GM12878 (cell line): Measurements from ENCODE around the gene UQCC5. TPM values are rescaled to one million over a fixed set of nuclear protein-coding genes. Genes with fewer than 3 reads are reported as not detected.

Source experiments
- ATAC-seq: fragments of 200-7000 bp; cut with Tn5 transposase; 3 replicates; pipeline ENCODE4 v1.9.1; 2020; ENCODE audit warnings: mild to moderate bottlenecking, moderate library complexity
- BruUV-seq: library from RNA; stranded (reverse); fragments of 400-500 nt; replicated peaks from 2 replicates; lab custom pipeline; 2021; lab: Mats Ljungman, UMichigan
- CTCF ChIA-PET: fragments of 300-600 bp; sonication (Branson Sonifier 250); formaldehyde crosslinking; extraction: SDS; loops from one replicate; lab custom pipeline; 2021; ENCODE audit warnings: inconsistent platforms; lab: Yijun Ruan, JAX
- POLR2A ChIA-PET: fragments of 350-600 bp; formaldehyde crosslinking; extraction: SDS; loops from one replicate; lab custom pipeline; 2021; ENCODE audit warnings: inconsistent platforms; lab: Charles Lee
- RAD21 ChIA-PET: fragments of 300-600 bp; sonication (Branson Sonifier 250); formaldehyde crosslinking; loops from one replicate; lab custom pipeline; 2023; ENCODE audit warnings: antibody characterized with exemption; ENCODE audit not compliant: unreplicated experiment; lab: Charles Lee
- SMC1A ChIA-PET: fragments of 300-600 bp; sonication (Branson Sonifier 250); formaldehyde crosslinking; loops from one replicate; lab custom pipeline; 2023; ENCODE audit not compliant: unreplicated experiment, uncharacterized antibody; lab: Charles Lee
- DNase-seq: peaks from one replicate; pipeline ENCODE4 v3.0.0-alpha.2; 2011; ENCODE audit warnings: low read depth, low spot score
- FAIRE-seq: peaks from 3 replicates; lab custom pipeline; 2011; peaks lifted over from hg19 to GRCh38; lab: Jason Lieb, UNC
- H2AFZ ChIP-seq: 2 replicates; pipeline ENCODE4 v1.6.0; 2011; ENCODE audit warnings: low read depth, low read length, control low read depth; ENCODE audit not compliant: control insufficient read depth
- H3K27ac ChIP-seq: 2 replicates; pipeline ENCODE4 v1.5.1; 2011; ENCODE audit warnings: control low read depth; ENCODE audit not compliant: control insufficient read depth, insufficient read depth
- H3K27me3 ChIP-seq, 2 experiments: replicated peaks in 1 of 2; 2 replicates each; pipeline versions ENCODE4 v1.6.0 to v1.6.1; 2011; ENCODE audit warnings: low read length in 1 of 2; ENCODE audit not compliant: control insufficient read depth in 2 of 2, insufficient read depth in 2 of 2
- H3K36me3 ChIP-seq, 2 experiments: 2 replicates each; pipeline ENCODE4 v1.5.1; 2011; ENCODE audit warnings: low read length in 1 of 2; ENCODE audit not compliant: control insufficient read depth in 2 of 2, insufficient read depth in 2 of 2
- H3K4me1 ChIP-seq: 2 replicates; pipeline ENCODE4 v1.6.1; 2011; ENCODE audit warnings: mild to moderate bottlenecking, low read length, moderate library complexity, mixed read lengths; ENCODE audit not compliant: control insufficient read depth, insufficient read depth
- H3K4me2 ChIP-seq: 2 replicates; pipeline ENCODE4 v1.6.0; 2011; ENCODE audit warnings: control low read depth; ENCODE audit not compliant: control insufficient read depth, insufficient read depth
- H3K4me3 ChIP-seq: fragments of 200-600 bp; sonication (generic); 2 replicates; pipeline ENCODE4 v1.5.1; 2016
- H3K79me2 ChIP-seq: 2 replicates; pipeline ENCODE4 v1.6.0; 2011; ENCODE audit warnings: low read length; ENCODE audit not compliant: control insufficient read depth, insufficient read depth
- H3K9ac ChIP-seq: 2 replicates; pipeline ENCODE4 v1.8.0; 2011; ENCODE audit warnings: low read length, control low read depth, mixed read lengths; ENCODE audit not compliant: control insufficient read depth, insufficient read depth
- H3K9me3 ChIP-seq: replicated peaks from 3 replicates; pipeline ENCODE4 v1.5.1; 2011; ENCODE audit warnings: mild to moderate bottlenecking, low read length; ENCODE audit not compliant: control insufficient read depth, insufficient read depth
- H4K20me1 ChIP-seq: 2 replicates; pipeline ENCODE4 v1.6.0; 2011; ENCODE audit not compliant: control insufficient read depth, insufficient read depth
- BHLHE40 ChIP-seq, 2 experiments: fragments of 450-650 bp in 1 of 2; IDR thresholded peaks; 2 replicates each; pipeline ENCODE4 v1.6.1; 2011 to 2017; ENCODE audit warnings: low read depth in 2 of 2, borderline replicate concordance in 1 of 2, improper control_type of control experiment in 1 of 2, low read length in 1 of 2, mild to moderate bottlenecking in 1 of 2
- EGR1 ChIP-seq, 2 experiments: IDR thresholded peaks; 1 replicate in 1 of 2; 2 replicates in 1 of 2; pipeline ENCODE4 v1.6.1; 2011 to 2012; ENCODE audit warnings: low read depth in 2 of 2, low read length in 2 of 2, borderline replicate concordance in 1 of 2, mild to moderate bottlenecking in 1 of 2, moderate library complexity in 1 of 2
- GABPA ChIP-seq: IDR thresholded peaks from 2 replicates; pipeline ENCODE4 v1.6.1; 2014; ENCODE audit warnings: antibody characterized with exemption, low read depth, mild to moderate bottlenecking, inconsistent platforms
- HCFC1 ChIP-seq: fragments of 150-350 bp; IDR thresholded peaks from 2 replicates; pipeline ENCODE4 v1.6.1; 2014; ENCODE audit warnings: low read length
- HDAC6 ChIP-seq: fragments of 200-600 bp; sonication (generic); IDR thresholded peaks from one replicate; pipeline ENCODE4 v1.8.0; 2017; ENCODE audit warnings: antibody characterized with exemption; ENCODE audit not compliant: unreplicated experiment
- KLF5 ChIP-seq: fragments of 450-650 bp; IDR thresholded peaks from 2 replicates; pipeline ENCODE4 v1.6.1; 2014; ENCODE audit warnings: mild to moderate bottlenecking; ENCODE audit not compliant: partially characterized antibody
- POU2F2 ChIP-seq: IDR thresholded peaks from 3 replicates; pipeline ENCODE4 v1.6.1; 2011; ENCODE audit warnings: low read depth, mild to moderate bottlenecking, low read length, borderline replicate concordance
- STAT1 ChIP-seq: fragments of 450-650 bp; conservative IDR thresholded peaks from 2 replicates; pipeline ENCODE4 v1.6.1; 2014; ENCODE audit warnings: antibody characterized with exemption, mild to moderate bottlenecking
- SUPT20H ChIP-seq: IDR thresholded peaks from 2 replicates; pipeline ENCODE4 v1.6.1; 2011; ENCODE audit warnings: low read depth, mild to moderate bottlenecking, low read length, moderate library complexity, borderline replicate concordance; ENCODE audit not compliant: control insufficient read depth
- SUZ12 ChIP-seq: fragments of 200-600 bp; sonication (generic); IDR thresholded peaks from one replicate; pipeline ENCODE4 v1.6.1; 2018; ENCODE audit warnings: antibody characterized with exemption, mild to moderate bottlenecking; ENCODE audit not compliant: unreplicated experiment
- WGBS: methylation state at CpG from one replicate; pipeline ENCODE4 v1.1.6; 2016; ENCODE audit warnings: low lambda C conversion rate; ENCODE audit not compliant: insufficient replicate concordance, insufficient coverage; ENCODE audit errors: missing lambda C conversion rate; 5-methylcytosine and 5-hydroxymethylcytosine counted together
- in situ Hi-C: fragments of 300-500 bp; cut with MboI; formaldehyde crosslinking; loops from 9 replicates; pipeline ENCODE4 v1.14.3; 2018; ENCODE audit warnings: mixed read lengths
- intact Hi-C: fragments of 100-400 bp; cut with micrococcal nuclease; formaldehyde crosslinking; loops from one replicate; pipeline ENCODE4 v1.14.2; 2022; ENCODE audit not compliant: unreplicated experiment
- polyA plus RNA-seq, 11 experiments: library from polyadenylated mRNA; depleted of rRNA in 4 of 11; unstranded in 6 of 11; stranded (reverse) in 5 of 11; fragments of >200 nt; fragmentation: Nextera tagmentation in 4 of 11; fragmentation: Illumina TruSeq in 1 of 11; extraction: Ambion mirVana in 4 of 11; extraction: Trizol in 1 of 11; gene quantifications; 1 replicate in 1 of 11; 2 replicates in 10 of 11; pipeline versions ENCODE4 v1.2.1 to v1.2.3, GENCODE V29; 2011 to 2016; ENCODE audit warnings: inconsistent platforms in 2 of 11, missing spikeins in 2 of 11, low read depth in 1 of 11
- total RNA-seq, 4 experiments: library from RNA; depleted of rRNA in 3 of 4; stranded (reverse); fragments of >200 nt in 3 of 4; fragmentation: Illumina TruSeq in 1 of 4; extraction: Trizol in 1 of 4; gene quantifications; 2 replicates each; pipeline versions ENCODE4 v1.2.1 to v1.2.3, GENCODE V29; 2013 to 2021
- TF ChIP-seq, protein P1 (sequence below): fragments of 450-650 bp; IDR thresholded peaks from 2 replicates; pipeline ENCODE4 v1.6.1; 2018; ENCODE audit warnings: mild to moderate bottlenecking, low read depth, moderate library complexity; ENCODE audit not compliant: partially characterized antibody
- TF ChIP-seq, protein P2 (sequence below): fragments of 450-650 bp; IDR thresholded peaks from 2 replicates; pipeline ENCODE4 v1.6.1; 2014; ENCODE audit warnings: mild to moderate bottlenecking
- TF ChIP-seq, protein P3 (sequence below): IDR thresholded peaks from 2 replicates; pipeline ENCODE4 v1.6.1; 2011; ENCODE audit warnings: borderline replicate concordance, low read depth, mild to moderate bottlenecking, moderate library complexity, low read length; ENCODE audit not compliant: insufficient read depth, poor library complexity, severe bottlenecking
- TF ChIP-seq, protein P4 (sequence below): fragments of 450-650 bp; IDR thresholded peaks from 2 replicates; pipeline ENCODE4 v1.6.1; 2016; ENCODE audit warnings: mild to moderate bottlenecking, moderate library complexity, borderline replicate concordance

UQCC5 gene
- total and polyA plus RNA-seq, 10 of the 15 experiments (the other 5 are each of a cell fraction or from before 2014, with no cell fraction given), result 15.1 to 84.8 (median 28.0) TPM

DNA sequence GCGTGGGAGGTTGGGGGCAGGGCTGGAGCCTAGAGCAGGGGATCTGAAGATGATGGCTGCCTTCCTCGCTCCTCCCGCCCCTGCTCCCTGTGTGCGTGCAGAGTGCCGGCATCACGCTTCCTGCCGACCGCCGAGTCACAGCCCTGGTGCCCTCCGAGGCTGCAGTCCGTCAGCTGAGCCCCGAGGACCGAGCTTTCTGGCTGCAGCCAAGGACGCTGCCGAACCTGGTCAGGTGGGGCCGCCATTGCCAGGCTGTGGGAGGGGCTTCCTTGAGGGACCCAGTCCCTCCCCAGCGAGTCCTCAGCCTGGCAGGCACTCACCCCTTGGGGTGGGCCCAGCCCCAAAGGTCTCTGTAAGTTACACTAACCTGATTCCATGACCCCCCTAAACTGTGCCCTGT lies 23.7 kb upstream of the UQCC5 start:
- no peaks in the 10 kb centered on the region for H3K36me3 ChIP-seq
- H3K4me3 ChIP-seq, result no peak overlapping the region
- H3K4me2 ChIP-seq, result no peak overlapping the region
- TF ChIP-seq, protein P1, sequence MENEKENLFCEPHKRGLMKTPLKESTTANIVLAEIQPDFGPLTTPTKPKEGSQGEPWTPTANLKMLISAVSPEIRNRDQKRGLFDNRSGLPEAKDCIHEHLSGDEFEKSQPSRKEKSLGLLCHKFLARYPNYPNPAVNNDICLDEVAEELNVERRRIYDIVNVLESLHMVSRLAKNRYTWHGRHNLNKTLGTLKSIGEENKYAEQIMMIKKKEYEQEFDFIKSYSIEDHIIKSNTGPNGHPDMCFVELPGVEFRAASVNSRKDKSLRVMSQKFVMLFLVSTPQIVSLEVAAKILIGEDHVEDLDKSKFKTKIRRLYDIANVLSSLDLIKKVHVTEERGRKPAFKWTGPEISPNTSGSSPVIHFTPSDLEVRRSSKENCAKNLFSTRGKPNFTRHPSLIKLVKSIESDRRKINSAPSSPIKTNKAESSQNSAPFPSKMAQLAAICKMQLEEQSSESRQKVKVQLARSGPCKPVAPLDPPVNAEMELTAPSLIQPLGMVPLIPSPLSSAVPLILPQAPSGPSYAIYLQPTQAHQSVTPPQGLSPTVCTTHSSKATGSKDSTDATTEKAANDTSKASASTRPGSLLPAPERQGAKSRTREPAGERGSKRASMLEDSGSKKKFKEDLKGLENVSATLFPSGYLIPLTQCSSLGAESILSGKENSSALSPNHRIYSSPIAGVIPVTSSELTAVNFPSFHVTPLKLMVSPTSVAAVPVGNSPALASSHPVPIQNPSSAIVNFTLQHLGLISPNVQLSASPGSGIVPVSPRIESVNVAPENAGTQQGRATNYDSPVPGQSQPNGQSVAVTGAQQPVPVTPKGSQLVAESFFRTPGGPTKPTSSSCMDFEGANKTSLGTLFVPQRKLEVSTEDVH, result no peak
- TF ChIP-seq, protein P2, sequence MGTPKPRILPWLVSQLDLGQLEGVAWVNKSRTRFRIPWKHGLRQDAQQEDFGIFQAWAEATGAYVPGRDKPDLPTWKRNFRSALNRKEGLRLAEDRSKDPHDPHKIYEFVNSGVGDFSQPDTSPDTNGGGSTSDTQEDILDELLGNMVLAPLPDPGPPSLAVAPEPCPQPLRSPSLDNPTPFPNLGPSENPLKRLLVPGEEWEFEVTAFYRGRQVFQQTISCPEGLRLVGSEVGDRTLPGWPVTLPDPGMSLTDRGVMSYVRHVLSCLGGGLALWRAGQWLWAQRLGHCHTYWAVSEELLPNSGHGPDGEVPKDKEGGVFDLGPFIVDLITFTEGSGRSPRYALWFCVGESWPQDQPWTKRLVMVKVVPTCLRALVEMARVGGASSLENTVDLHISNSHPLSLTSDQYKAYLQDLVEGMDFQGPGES, result no peak
- no peak for TF ChIP-seq HDAC6
- no peak for TF ChIP-seq EGR1 (IDR thresholded peaks at IDR 0.05; ENCODE audit: borderline replicate concordance in 1 of 2, low read depth in 2 of 2, low read length in 2 of 2)
- TF ChIP-seq GABPA, result no peak
- no peak for TF ChIP-seq SUPT20H
- TF ChIP-seq STAT1, result no peak
- no peak for TF ChIP-seq BHLHE40 (IDR thresholded peaks at IDR 0.05; ENCODE audit: borderline replicate concordance in 1 of 2, low read depth in 2 of 2, low read length in 1 of 2)
- no peak for TF ChIP-seq HCFC1
- no peak for TF ChIP-seq SUZ12
- no peak for TF ChIP-seq POU2F2
- TF ChIP-seq, protein P3, sequence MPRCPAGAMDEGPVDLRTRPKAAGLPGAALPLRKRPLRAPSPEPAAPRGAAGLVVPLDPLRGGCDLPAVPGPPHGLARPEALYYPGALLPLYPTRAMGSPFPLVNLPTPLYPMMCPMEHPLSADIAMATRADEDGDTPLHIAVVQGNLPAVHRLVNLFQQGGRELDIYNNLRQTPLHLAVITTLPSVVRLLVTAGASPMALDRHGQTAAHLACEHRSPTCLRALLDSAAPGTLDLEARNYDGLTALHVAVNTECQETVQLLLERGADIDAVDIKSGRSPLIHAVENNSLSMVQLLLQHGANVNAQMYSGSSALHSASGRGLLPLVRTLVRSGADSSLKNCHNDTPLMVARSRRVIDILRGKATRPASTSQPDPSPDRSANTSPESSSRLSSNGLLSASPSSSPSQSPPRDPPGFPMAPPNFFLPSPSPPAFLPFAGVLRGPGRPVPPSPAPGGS, result no peak
- TF ChIP-seq KLF5, result no peak
- TF ChIP-seq, protein P4, sequence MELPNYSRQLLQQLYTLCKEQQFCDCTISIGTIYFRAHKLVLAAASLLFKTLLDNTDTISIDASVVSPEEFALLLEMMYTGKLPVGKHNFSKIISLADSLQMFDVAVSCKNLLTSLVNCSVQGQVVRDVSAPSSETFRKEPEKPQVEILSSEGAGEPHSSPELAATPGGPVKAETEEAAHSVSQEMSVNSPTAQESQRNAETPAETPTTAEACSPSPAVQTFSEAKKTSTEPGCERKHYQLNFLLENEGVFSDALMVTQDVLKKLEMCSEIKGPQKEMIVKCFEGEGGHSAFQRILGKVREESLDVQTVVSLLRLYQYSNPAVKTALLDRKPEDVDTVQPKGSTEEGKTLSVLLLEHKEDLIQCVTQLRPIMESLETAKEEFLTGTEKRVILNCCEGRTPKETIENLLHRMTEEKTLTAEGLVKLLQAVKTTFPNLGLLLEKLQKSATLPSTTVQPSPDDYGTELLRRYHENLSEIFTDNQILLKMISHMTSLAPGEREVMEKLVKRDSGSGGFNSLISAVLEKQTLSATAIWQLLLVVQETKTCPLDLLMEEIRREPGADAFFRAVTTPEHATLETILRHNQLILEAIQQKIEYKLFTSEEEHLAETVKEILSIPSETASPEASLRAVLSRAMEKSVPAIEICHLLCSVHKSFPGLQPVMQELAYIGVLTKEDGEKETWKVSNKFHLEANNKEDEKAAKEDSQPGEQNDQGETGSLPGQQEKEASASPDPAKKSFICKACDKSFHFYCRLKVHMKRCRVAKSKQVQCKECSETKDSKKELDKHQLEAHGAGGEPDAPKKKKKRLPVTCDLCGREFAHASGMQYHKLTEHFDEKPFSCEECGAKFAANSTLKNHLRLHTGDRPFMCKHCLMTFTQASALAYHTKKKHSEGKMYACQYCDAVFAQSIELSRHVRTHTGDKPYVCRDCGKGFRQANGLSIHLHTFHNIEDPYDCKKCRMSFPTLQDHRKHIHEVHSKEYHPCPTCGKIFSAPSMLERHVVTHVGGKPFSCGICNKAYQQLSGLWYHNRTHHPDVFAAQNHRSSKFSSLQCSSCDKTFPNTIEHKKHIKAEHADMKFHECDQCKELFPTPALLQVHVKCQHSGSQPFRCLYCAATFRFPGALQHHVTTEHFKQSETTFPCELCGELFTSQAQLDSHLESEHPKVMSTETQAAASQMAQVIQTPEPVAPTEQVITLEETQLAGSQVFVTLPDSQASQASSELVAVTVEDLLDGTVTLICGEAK, result no peak
- TF ChIP-seq, all 136 proteins: peak for 0
- no peaks in the 10 kb centered on the region; a peak in 2 of 4 replicates for H3K27me3 ChIP-seq
- POLR2A ChIA-PET, result no interaction called here
- H4K20me1 ChIP-seq, result no peaks in the 10 kb centered on the region
- no peak overlapping the region for H3K9ac ChIP-seq
- no peaks in the 10 kb centered on the region for H3K4me1 ChIP-seq
- no peak for ATAC-seq
- CTCF ChIA-PET, result no interaction called here
- in situ Hi-C loops (no loop called here), intact Hi-C loops (no loop called here)
- WGBS, result 52% methylated on average over 17 of the region's 17 CpGs
- no peak for FAIRE-seq
- DNase-seq, result no peak
- H3K9me3 ChIP-seq, result no peaks in the 10 kb centered on the region
- SMC1A ChIA-PET, result no interaction called here
- no TSS peak for BruUV-seq
- H2AFZ ChIP-seq, result no peak overlapping the region
- H3K27ac ChIP-seq, result no peak overlapping the region
- RAD21 ChIA-PET, result no interaction called here
- no peaks in the 10 kb centered on the region for H3K79me2 ChIP-seq
